Measurements from ENCODE around the gene YWHAQ. TPM values are rescaled to one million over a fixed set of nuclear protein-coding genes. Genes with fewer than 3 reads are reported as not detected.

Gene YWHAQ
- total and polyA plus RNA-seq, 3 donors from 2014 or later: 260 to 374 (median 261) TPM

GRCh38 chr2:9667826-9668225 is 37.0 kb upstream of the YWHAQ start:
- TF ChIP-seq CTCF (IDR thresholded peaks at IDR 0.05) (no peak), POLR2A (IDR thresholded peaks at IDR 0.05) (no peak)
- Histone ChIP-seq H3K27ac (no peak overlapping the region), H3K4me1 (no peaks in the 10 kb centered on the region), H3K27me3 (no peaks in the 10 kb centered on the region), H3K9me3 (no peaks in the 10 kb centered on the region), H3K36me3 (ENCODE audit: low read depth, missing control alignments) (no peaks in the 10 kb centered on the region), H3K4me3 (no peak overlapping the region)
- no peak for DNase-seq
- intact Hi-C loops (cut with DNase I; ENCODE audit: low total_unique reads): no loop called here
- WGBS, 2 donors: 90 to 91% methylated on average over 3 of the region's 3 CpGs

GRCh38 chr2:9666306-9666705 is 35.5 kb upstream of the YWHAQ start:
- WGBS, 2 donors: 64 to 68% methylated on average over 3 of the region's 3 CpGs
- TF ChIP-seq CTCF (IDR thresholded peaks at IDR 0.05) (no peak), POLR2A (IDR thresholded peaks at IDR 0.05) (no peak)
- H3K27me3 ChIP-seq: no peaks in the 10 kb centered on the region
- no peak overlapping the region for H3K27ac ChIP-seq
- no peak for DNase-seq
- no peak overlapping the region for H3K4me3 ChIP-seq
- no peaks in the 10 kb centered on the region for H3K9me3 ChIP-seq
- H3K36me3 ChIP-seq (ENCODE audit: low read depth, missing control alignments): no peaks in the 10 kb centered on the region
- no peaks in the 10 kb centered on the region for H3K4me1 ChIP-seq
- intact Hi-C loops (cut with DNase I; ENCODE audit: low total_unique reads): no loop called here

- no peaks in the 10 kb centered on the region for H3K27me3 ChIP-seq
- H3K36me3 ChIP-seq (ENCODE audit: low read depth, missing control alignments): no peaks in the 10 kb centered on the region
- H3K9me3 ChIP-seq: no peaks in the 10 kb centered on the region
- intact Hi-C loops (cut with DNase I; ENCODE audit: low total_unique reads): no loop called here
- no peak overlapping the region for H3K4me3 ChIP-seq
- no peaks in the 10 kb centered on the region for H3K4me1 ChIP-seq
- DNase-seq: no peak
- no peak for TF ChIP-seq CTCF (IDR thresholded peaks at IDR 0.05)
- no peak for TF ChIP-seq POLR2A (IDR thresholded peaks at IDR 0.05)
- 86 to 89% methylated on average over 9 of the region's 9 CpGs for WGBS, 2 donors
- no peak overlapping the region for H3K27ac ChIP-seq
Measured at GRCh38 chr2:9665898-9666297, 35.1 kb upstream of the YWHAQ start.

- H3K9me3 ChIP-seq: no peaks in the 10 kb centered on the region
- no peaks in the 10 kb centered on the region for H3K36me3 ChIP-seq (ENCODE audit: low read depth, missing control alignments)
- no peaks in the 10 kb centered on the region for H3K4me1 ChIP-seq
- DNase-seq: no peak
- intact Hi-C loops (cut with DNase I; ENCODE audit: low total_unique reads): no loop called here
- H3K27ac ChIP-seq: no peak overlapping the region
- TF ChIP-seq CTCF (IDR thresholded peaks at IDR 0.05): no peak
- TF ChIP-seq POLR2A (IDR thresholded peaks at IDR 0.05): no peak
- no peak overlapping the region for H3K4me3 ChIP-seq
- no peaks in the 10 kb centered on the region for H3K27me3 ChIP-seq
- WGBS, 2 donors: 84 to 89% methylated on average over 3 of the region's 3 CpGs
Measured at GRCh38 chr2:9664365-9664764, 33.6 kb upstream of the YWHAQ start.

GRCh38 chr2:9663008-9663879 is 32.4 kb upstream of the YWHAQ start:
- no peaks in the 10 kb centered on the region for H3K36me3 ChIP-seq (ENCODE audit: low read depth, missing control alignments)
- no peak overlapping the region for H3K27ac ChIP-seq
- TF ChIP-seq CTCF (IDR thresholded peaks at IDR 0.05): no peak
- no peak for TF ChIP-seq POLR2A (IDR thresholded peaks at IDR 0.05)
- WGBS, 2 donors: 79 to 83% methylated on average over 7 of the region's 7 CpGs
- H3K9me3 ChIP-seq: no peaks in the 10 kb centered on the region
- no peaks in the 10 kb centered on the region for H3K27me3 ChIP-seq
- intact Hi-C loops (cut with DNase I; ENCODE audit: low total_unique reads): no loop called here
- H3K4me3 ChIP-seq: no peak overlapping the region
- H3K4me1 ChIP-seq: no peaks in the 10 kb centered on the region
- DNase-seq: no peak

Data from testis (tissue), 3 donors.